Measurements from ENCODE around the gene PLXNA2. TPM values are rescaled to one million over a fixed set of nuclear protein-coding genes. Genes with fewer than 3 reads are reported as not detected.

Gene PLXNA2
- total RNA-seq, 1 donor from 2014 or later = 17.7 TPM

DNA sequence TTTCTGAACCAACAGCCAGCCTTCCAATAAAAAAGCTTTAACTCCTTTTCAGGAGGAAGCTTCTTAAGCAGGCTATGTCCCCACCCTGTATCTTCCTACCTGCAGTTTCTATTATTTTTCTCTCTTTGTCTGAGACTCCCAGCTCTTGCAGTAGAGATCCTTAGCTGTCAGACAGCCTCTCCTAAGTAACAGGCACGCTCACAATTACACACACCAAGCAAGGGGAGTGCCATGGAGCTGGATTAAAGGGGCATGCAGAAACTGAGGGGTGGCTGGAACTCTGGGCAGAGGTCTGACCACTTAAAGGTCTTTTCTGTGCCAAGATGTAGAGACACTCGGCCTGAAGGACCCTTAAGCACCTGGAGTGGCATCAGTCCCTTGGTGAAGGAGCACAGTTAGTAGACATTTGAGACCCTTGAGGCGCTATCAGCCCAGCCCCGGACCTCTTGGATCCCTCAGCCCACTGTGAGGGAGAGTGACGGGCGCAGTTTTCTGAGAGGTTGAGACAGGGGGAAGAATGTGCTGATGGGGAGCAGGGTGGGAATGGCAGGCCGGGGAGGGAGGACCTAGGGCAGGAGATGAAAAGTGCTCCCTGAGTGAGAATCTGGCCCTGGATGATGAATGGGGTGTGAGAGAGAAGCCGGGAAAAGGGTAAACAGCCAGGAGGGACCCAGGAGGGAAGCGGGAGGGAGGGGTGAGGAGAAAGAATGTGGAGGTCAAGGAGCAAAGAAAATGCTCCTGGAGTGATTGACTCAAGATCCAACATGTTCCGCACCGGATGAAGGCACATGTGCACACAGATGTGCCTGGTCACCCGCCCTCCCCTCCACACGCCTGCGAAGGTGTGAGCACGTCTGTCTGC lies 13.3 kb downstream of the PLXNA2 start:
- H3K4me1 ChIP-seq (ENCODE audit: insufficient read depth, low read length) = peaks cover 32% of the 10 kb centered on the region
- TF ChIP-seq EZH2 (IDR thresholded peaks at IDR 0.05; ENCODE audit: insufficient read depth, low read length) = no peak
- TF ChIP-seq, protein P1, sequence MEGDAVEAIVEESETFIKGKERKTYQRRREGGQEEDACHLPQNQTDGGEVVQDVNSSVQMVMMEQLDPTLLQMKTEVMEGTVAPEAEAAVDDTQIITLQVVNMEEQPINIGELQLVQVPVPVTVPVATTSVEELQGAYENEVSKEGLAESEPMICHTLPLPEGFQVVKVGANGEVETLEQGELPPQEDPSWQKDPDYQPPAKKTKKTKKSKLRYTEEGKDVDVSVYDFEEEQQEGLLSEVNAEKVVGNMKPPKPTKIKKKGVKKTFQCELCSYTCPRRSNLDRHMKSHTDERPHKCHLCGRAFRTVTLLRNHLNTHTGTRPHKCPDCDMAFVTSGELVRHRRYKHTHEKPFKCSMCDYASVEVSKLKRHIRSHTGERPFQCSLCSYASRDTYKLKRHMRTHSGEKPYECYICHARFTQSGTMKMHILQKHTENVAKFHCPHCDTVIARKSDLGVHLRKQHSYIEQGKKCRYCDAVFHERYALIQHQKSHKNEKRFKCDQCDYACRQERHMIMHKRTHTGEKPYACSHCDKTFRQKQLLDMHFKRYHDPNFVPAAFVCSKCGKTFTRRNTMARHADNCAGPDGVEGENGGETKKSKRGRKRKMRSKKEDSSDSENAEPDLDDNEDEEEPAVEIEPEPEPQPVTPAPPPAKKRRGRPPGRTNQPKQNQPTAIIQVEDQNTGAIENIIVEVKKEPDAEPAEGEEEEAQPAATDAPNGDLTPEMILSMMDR (IDR thresholded peaks at IDR 0.05; ENCODE audit: insufficient read depth, low read depth, low read length) = no peak
- FAIRE-seq (no peak), DNase-seq (ENCODE audit: low read depth) (no peak)
- no peaks in the 10 kb centered on the region for H3K27me3 ChIP-seq (ENCODE audit: insufficient read depth, low read length)
- H3K27me3 Mint-ChIP-seq (ENCODE audit: low read depth, unreplicated experiment) = peaks cover 4% of the 10 kb centered on the region
- H4K20me1 ChIP-seq (ENCODE audit: insufficient read depth, low read length) = no peaks in the 10 kb centered on the region
- peak overlapping the region; percentile 46 for H3K4me2 ChIP-seq (ENCODE audit: low read length)
- no peak overlapping the region for H3K27ac Mint-ChIP-seq (ENCODE audit: unreplicated experiment)
- peaks cover 39% of the 10 kb centered on the region for H3K79me2 ChIP-seq (ENCODE audit: insufficient read depth, low read length)
- H3K27ac ChIP-seq (ENCODE audit: low read depth, low read length) = no peak overlapping the region
- H3K4me3 ChIP-seq (ENCODE audit: insufficient read depth, low read depth, low read length) = no peak overlapping the region
- no peak overlapping the region for H2AFZ ChIP-seq (ENCODE audit: low read depth, low read length)
- H3K4me3 Mint-ChIP-seq (ENCODE audit: unreplicated experiment) = no peak overlapping the region
- no peak overlapping the region for H3K9ac ChIP-seq (ENCODE audit: low read length)
- H3K4me1 Mint-ChIP-seq (ENCODE audit: low read depth, unreplicated experiment) = peaks cover 55% of the 10 kb centered on the region
- peaks cover 16% of the 10 kb centered on the region for H3K36me3 Mint-ChIP-seq (ENCODE audit: low read depth, unreplicated experiment)
- peaks cover 2% of the 10 kb centered on the region for H3K9me3 Mint-ChIP-seq (ENCODE audit: unreplicated experiment)
- H3K36me3 ChIP-seq (ENCODE audit: insufficient read depth, low read length) = no peaks in the 10 kb centered on the region
- H3K9me3 ChIP-seq (ENCODE audit: insufficient read depth, low read depth, low read length) = no peaks in the 10 kb centered on the region

DNA sequence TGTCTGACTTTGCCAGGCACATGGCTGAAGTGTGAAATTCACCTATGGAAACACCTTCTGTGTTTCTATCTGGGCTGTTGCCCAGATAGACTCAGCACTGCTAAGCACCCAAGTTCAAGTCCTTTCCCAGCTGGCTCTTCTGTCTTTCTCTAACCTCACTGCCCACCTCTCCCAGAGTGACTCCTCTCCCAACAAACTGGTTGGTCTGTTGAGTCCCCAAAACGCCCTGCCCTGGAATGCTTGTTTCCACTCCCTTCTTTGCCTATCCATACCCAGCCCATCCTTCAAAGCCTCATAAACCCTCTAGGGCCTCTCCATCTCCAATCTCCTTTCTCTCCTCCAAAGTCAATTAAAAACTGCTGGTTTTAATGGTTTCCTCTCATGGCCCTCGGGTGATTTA lies 15.6 kb downstream of the PLXNA2 start:
- Histone ChIP-seq H3K27ac (ENCODE audit: low read depth, low read length) (no peak overlapping the region), H3K79me2 (ENCODE audit: insufficient read depth, low read length) (peaks cover 27% of the 10 kb centered on the region), H3K4me2 (ENCODE audit: low read length) (no peak overlapping the region), H3K27me3 (ENCODE audit: insufficient read depth, low read length) (no peaks in the 10 kb centered on the region), H4K20me1 (ENCODE audit: insufficient read depth, low read length) (no peaks in the 10 kb centered on the region), H3K4me1 (ENCODE audit: insufficient read depth, low read length) (peaks cover 24% of the 10 kb centered on the region), H2AFZ (ENCODE audit: low read depth, low read length) (no peak overlapping the region), H3K36me3 (ENCODE audit: insufficient read depth, low read length) (no peaks in the 10 kb centered on the region), H3K9me3 (ENCODE audit: insufficient read depth, low read depth, low read length) (no peaks in the 10 kb centered on the region), H3K9ac (ENCODE audit: low read length) (no peak overlapping the region), H3K4me3 (ENCODE audit: insufficient read depth, low read depth, low read length) (no peak overlapping the region)
- peaks cover 6% of the 10 kb centered on the region for H3K27me3 Mint-ChIP-seq (ENCODE audit: low read depth, unreplicated experiment)
- H3K4me1 Mint-ChIP-seq (ENCODE audit: low read depth, unreplicated experiment) = peaks cover 37% of the 10 kb centered on the region
- DNase-seq (ENCODE audit: low read depth) (no peak), FAIRE-seq (no peak)
- TF ChIP-seq, protein P1 (IDR thresholded peaks at IDR 0.05; ENCODE audit: insufficient read depth, low read depth, low read length) = no peak
- no peak for TF ChIP-seq EZH2 (IDR thresholded peaks at IDR 0.05; ENCODE audit: insufficient read depth, low read length)
- H3K4me3 Mint-ChIP-seq (ENCODE audit: unreplicated experiment) = no peak overlapping the region
- peaks cover 2% of the 10 kb centered on the region for H3K9me3 Mint-ChIP-seq (ENCODE audit: unreplicated experiment)
- no peak overlapping the region for H3K27ac Mint-ChIP-seq (ENCODE audit: unreplicated experiment)
- H3K36me3 Mint-ChIP-seq (ENCODE audit: low read depth, unreplicated experiment) = peaks cover 16% of the 10 kb centered on the region

DNA sequence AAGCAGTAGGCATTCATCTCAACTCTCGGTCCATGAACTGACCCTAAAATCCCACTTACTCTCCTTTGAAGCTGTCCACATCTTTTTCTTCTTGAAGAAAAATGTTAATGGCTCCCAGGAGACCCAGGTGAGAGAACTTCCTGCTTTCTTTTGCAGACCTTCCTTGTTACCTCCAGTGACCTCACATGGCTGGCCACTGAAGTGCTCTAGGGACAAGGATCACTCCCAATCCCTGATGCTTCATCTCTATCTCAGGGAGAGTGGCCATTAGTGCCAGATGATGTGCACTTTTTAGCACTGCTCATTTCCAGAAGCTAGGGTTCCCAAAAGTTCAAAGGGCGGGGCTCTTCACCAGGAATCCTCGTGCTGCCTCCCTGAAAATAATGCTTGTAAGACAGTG lies 16.2 kb downstream of the PLXNA2 start:
- peaks cover 29% of the 10 kb centered on the region for H3K79me2 ChIP-seq (ENCODE audit: insufficient read depth, low read length)
- H3K27ac Mint-ChIP-seq (ENCODE audit: unreplicated experiment) = peak overlapping the region; percentile 12

More for the DNA sequence above, 16.2 kb downstream of the PLXNA2 start:
- no peak for TF ChIP-seq EZH2 (IDR thresholded peaks at IDR 0.05; ENCODE audit: insufficient read depth, low read length)
- TF ChIP-seq, protein P1 (IDR thresholded peaks at IDR 0.05; ENCODE audit: insufficient read depth, low read depth, low read length) = no peak
- H3K36me3 Mint-ChIP-seq (ENCODE audit: low read depth, unreplicated experiment) = peaks cover 16% of the 10 kb centered on the region
- H3K27me3 ChIP-seq (ENCODE audit: insufficient read depth, low read length) = no peaks in the 10 kb centered on the region
- H3K27me3 Mint-ChIP-seq (ENCODE audit: low read depth, unreplicated experiment) = peaks cover 6% of the 10 kb centered on the region
- H3K4me3 Mint-ChIP-seq (ENCODE audit: unreplicated experiment) = no peak overlapping the region
- H3K9me3 Mint-ChIP-seq (ENCODE audit: unreplicated experiment) = peaks cover 2% of the 10 kb centered on the region
- H3K9ac ChIP-seq (ENCODE audit: low read length) = no peak overlapping the region
- no peaks in the 10 kb centered on the region for H3K9me3 ChIP-seq (ENCODE audit: insufficient read depth, low read depth, low read length)
- FAIRE-seq = no peak
- H2AFZ ChIP-seq (ENCODE audit: low read depth, low read length) = no peak overlapping the region
- H3K4me1 ChIP-seq (ENCODE audit: insufficient read depth, low read length) = peaks cover 27% of the 10 kb centered on the region
- no peak overlapping the region for H3K4me3 ChIP-seq (ENCODE audit: insufficient read depth, low read depth, low read length)
- no peaks in the 10 kb centered on the region for H4K20me1 ChIP-seq (ENCODE audit: insufficient read depth, low read length)
- peaks cover 39% of the 10 kb centered on the region for H3K4me1 Mint-ChIP-seq (ENCODE audit: low read depth, unreplicated experiment)
- H3K27ac ChIP-seq (ENCODE audit: low read depth, low read length) = no peak overlapping the region
- no peak for DNase-seq (ENCODE audit: low read depth)
- no peak overlapping the region for H3K4me2 ChIP-seq (ENCODE audit: low read length)
- no peaks in the 10 kb centered on the region for H3K36me3 ChIP-seq (ENCODE audit: insufficient read depth, low read length)

Data from astrocyte (in vitro differentiated cells and primary cell).